Endothelial cell of hepatic sinusoid (primary cell): ENCODE results near the gene NLE1.
"Not testable (repeated sequence)": the region's sequence is repeated elsewhere in the genome, so short reads cannot be mapped to it uniquely, and the experiment has no call there.

Source experiments
- in situ Hi-C: cut with HindIII; loops from 2 replicates; pipeline ENCODE4 v1.10.0; 2017; ENCODE audit warnings: low sequenced_read_pairs

Gene NLE1

GRCh38 chr17:35132099-35132498 lies 10.0 kb downstream of the NLE1 start:
- in situ Hi-C loops, result loop anchor here (25.0 kb wide), 2 partner anchors 295 to 695 kb away; no protein-coding TSS in a partner anchor

- in situ Hi-C loops, result loop anchor here (25.0 kb wide), 2 partner anchors 293 to 693 kb away; no protein-coding TSS in a partner anchor
Measured at GRCh38 chr17:35130392-35130791, 11.7 kb downstream of the NLE1 start.

DNA sequence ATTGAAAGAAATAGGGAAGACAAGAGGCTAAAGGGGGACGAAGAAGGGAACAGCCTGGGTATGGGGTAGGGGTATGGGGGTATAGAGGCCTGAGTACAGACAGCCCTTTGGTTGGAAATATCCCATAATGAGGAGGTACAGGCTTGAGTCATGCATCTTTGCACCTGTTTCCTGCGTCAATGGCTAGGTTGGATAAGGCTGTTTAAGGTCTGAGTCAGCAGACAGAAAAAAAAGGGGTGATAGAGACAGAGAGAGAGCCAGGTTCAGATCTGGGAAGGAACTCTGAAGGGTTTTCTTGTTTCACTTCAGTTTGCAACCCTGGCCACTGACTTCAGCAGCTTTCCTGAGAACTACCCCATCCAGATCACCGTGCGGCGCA lies 12.1 kb downstream of the NLE1 start:
- in situ Hi-C loops, result loop anchor here (5.0 to 25.0 kb wide), 4 partner anchors 93 to 693 kb away; no protein-coding TSS in a partner anchor

DNA sequence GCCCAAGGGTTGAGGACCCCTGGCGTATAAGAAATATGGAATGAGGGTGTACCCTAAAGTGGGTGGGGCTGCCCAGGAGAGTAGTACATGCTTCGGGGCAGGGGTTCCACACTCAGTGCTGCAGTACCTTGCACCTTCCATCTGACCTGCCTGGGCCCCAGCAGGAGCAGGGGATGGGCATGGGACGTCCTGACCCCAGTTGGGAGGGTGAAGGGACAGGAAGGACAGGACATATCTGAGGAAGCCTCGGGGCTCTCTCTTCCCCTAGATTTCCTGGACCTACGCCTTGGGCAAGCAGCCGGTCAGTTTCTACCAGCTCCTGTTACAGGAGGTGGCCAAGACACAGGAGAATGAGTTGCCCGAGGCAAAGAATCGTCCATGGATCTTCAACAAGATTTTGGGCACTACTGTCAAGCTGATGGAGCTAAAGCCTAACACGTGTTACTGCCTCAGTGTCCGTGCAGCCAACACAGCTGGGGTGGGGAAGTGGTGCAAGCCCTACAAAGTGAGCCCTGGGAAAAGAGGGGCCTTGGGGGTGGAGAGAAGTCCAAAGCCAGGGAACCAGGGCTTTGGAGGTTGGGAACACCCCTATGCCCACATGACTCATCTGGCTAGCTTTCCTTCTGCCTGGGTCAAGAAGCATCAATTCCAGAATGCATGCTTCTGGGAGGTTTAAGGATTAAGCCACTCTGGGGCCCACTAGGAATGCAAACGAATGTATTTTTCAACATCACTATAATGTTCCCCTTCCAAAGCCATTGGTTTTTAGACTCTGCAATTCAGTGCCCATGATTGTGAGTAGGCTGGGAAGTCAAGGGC lies 12.7 kb downstream of the NLE1 start:
- in situ Hi-C loops, result loop anchor here (5.0 to 25.0 kb wide), 4 partner anchors 92 to 692 kb away; no protein-coding TSS in a partner anchor

DNA sequence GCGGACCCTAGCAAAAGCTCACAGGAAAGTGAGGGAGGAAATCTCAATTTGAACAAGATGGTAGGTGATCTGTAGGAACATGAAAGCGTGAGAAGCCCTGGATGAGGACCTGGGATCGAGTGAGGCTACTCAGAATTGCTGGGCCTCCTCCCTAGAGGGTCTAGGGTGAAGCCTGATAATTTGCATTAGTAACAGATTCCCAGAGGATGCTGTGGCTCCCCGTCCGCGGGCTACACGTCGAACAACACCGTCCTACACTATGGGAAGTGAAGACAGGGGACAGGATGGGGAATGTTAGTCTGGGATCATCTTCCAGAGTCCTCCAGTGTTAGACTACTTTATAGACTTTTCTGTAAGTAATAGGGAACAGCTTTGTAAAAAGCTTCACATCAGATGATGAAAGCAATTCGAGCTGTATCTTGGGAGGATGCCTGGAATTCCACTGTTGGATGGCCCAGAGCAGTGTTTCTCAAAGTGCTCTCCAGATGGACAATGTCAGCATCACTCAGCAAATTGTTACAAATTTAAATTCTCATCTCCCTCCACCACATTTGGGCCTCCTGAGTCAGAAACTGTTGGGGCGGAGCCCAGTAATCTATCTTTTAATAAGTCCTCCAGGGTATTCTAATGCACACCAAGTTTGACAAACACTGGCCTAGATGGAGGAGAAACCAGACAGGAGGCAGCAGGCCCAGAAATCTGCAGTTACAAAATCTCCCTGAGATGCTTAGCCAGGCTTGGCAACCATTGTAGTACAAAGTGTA lies 14.2 kb downstream of the NLE1 start:
- in situ Hi-C loops, result loop anchor here (5.0 to 25.0 kb wide), 4 partner anchors 91 to 691 kb away; no protein-coding TSS in a partner anchor

DNA sequence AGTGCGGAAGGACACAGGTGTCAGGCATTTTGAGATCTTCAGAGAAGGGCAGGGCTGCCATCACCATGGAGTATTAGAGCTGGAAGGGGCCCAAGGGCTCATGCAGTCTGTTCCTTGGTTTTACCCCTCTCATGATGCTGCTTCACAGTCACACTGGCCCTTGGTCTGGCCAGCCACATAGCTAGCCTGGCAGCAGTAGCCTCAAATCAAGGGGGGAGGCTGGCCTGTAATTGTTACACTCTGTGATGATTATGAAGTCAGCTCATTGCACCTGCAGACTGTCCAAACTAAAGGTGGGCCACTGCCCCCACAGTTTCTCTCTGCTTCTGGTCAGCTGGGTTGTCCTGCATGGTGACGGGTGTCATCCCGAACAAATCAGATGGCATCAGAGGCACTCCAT lies 20.8 kb downstream of the NLE1 start, which contains the start of gene FNDC8:
TSS of gene FNDC8 (plus strand) at position 301 of the 400 bp plus-strand sequence. CDS start at position 380, 79 bp downstream.
- in situ Hi-C loops, result loop anchor here (10.0 kb wide), 1 partner anchor 577 kb away; no protein-coding TSS in a partner anchor

- in situ Hi-C loops, result loop anchor here (10.0 kb wide), 1 partner anchor 575 kb away; no protein-coding TSS in a partner anchor
Measured at GRCh38 chr17:35119370-35120165, 22.5 kb downstream of the NLE1 start, which contains the start of gene RAD51D. TSS of gene RAD51D (minus strand) at chr17:35119860. CDS start at chr17:35119613, 247 bp downstream.

DNA sequence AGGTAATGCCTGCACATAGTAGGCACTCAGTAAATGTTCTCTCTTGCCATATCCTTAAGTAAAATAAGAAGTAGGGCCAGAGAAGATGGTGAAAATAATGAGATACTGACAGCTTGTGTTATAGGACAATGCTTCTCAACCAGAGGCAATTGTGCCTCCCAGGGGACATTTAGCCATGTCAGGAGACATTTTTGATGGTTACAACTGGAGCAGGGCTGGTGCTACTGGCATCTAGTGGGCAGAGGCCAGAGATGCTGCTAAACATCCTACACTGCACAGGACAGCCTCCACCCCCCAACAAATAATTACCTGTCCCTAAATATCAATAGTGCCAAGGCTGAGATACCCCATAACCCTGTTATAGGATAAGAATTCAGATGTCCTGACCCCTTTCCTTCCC lies 24.1 kb downstream of the NLE1 start:
- in situ Hi-C loops, result no loop called here

GRCh38 chr17:35116845-35117244 lies 25.3 kb downstream of the NLE1 start:
- in situ Hi-C loops, result no loop called here

- in situ Hi-C loops, result not testable (repeated sequence)
Measured at GRCh38 chr17:35110791-35111190, 31.3 kb downstream of the NLE1 start.

DNA sequence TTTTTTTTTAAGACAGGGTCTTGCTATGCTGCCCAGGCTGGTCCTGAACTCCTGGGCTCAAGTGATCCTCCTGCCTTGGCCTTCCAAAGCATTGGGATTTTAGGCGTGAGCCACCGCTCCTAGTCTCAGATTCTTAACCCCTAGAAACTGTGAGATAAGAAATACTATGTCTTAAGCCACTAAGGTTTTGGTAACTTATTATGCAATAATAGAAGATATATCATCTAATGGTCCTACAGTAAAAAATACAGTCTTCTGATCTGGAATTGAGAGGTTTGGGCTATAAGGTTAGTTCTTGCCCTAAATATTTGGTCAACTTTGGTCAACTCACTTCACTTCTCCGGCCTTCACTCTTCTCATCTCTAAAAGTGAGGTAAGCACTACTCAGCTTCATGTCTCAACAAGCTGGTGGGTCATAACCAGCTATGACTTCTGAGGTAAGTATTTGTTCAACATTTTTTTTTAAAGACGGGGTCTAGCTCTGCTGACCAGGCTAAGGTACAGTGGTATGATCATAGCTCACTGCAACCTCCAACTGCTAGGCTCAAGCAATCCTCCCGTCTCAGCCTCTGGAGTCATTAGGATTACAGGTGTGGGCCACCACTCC lies 37.2 kb downstream of the NLE1 start:
- in situ Hi-C loops, result loop anchor here (5.0 kb wide), 1 partner anchor 88 kb away; no protein-coding TSS in a partner anchor

- in situ Hi-C loops, result loop anchor here (5.0 kb wide), 1 partner anchor 86 kb away; no protein-coding TSS in a partner anchor
Measured at GRCh38 chr17:35103271-35103670, 38.8 kb downstream of the NLE1 start.

- in situ Hi-C loops, result loop anchor here (5.0 kb wide), 1 partner anchor 84 kb away; no protein-coding TSS in a partner anchor
Measured at GRCh38 chr17:35101725-35102124, 40.4 kb downstream of the NLE1 start.

DNA sequence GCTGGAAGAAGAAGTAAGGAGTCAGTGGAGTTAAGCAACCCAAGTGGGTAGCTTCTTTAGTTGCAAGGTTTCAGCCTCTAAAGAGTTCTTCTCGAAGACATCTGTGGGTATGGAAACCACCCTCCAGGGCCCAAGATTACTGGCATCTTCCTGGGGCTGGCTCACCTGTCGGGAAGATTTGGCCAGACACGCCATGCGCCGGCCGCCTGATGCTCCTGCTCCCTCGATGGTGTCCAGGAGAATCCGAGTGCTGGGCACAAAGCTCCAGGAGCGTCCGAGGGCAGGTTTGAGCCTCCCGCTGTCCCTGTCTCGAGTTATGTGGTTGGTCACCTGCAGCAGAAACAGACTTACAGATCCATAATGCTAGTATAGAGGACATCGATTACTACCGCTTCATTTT lies 41.1 kb downstream of the NLE1 start:
- in situ Hi-C loops, result loop anchor here (5.0 kb wide), 1 partner anchor 84 kb away; no protein-coding TSS in a partner anchor

GRCh38 chr17:35099908-35100307 lies 42.2 kb downstream of the NLE1 start:
- in situ Hi-C loops, result loop anchor here (5.0 kb wide), 1 partner anchor 83 kb away; no protein-coding TSS in a partner anchor

GRCh38 chr17:35097776-35098175 lies 44.3 kb downstream of the NLE1 start:
- in situ Hi-C loops, result no loop called here

DNA sequence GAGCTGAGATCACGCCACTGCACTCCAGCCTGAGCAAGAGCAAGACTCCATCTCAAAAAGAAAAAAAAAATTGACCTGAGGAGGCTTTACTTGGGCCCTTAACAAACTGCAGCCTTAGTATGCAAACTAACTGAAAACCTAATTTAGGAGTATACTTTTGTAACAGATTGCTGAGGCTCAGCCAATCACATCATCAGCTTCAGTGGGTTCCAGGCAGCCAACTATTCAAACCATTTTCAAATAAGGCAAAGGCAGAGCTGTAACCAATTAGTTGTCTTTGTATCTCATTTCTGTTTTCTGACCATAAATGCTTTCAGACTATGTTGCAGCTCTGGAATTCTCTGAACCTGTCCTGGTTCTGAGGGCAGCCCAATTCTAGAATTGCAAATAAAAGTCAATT lies 46.4 kb downstream of the NLE1 start:
- in situ Hi-C loops, result no loop called here

GRCh38 chr17:35094902-35095301 lies 47.2 kb downstream of the NLE1 start:
- in situ Hi-C loops, result no loop called here

DNA sequence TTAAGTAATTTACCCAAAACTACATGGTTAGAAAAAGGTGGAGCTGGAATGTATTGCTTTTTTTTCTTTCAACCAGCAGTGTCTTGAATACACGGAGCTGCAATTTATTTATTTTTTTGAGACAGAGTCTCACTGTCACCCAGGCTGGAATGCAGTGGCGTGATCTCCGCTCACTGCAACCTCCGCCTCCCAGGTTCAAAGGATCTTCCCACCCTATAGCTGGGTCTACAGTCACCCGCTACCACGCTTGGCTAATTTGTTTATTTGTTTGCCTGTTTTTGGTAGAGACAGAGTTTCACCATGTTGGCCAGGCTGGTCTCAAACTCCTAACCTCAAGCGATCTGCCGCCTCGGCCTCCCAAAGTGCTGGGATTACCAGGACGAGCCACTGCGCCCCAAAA lies 51.4 kb downstream of the NLE1 start:
- in situ Hi-C loops, result not testable (repeated sequence)
